Testis (tissue), 3 donors: ENCODE measurements around the gene TAF3. TPM values are rescaled to one million over a fixed set of nuclear protein-coding genes. Genes with fewer than 3 reads are reported as not detected.
A peak's percentile ranks its signal among the peaks of the same experiment; 100 is the strongest.

Source experiments
- DNase-seq: peaks from one replicate; pipeline ENCODE4 v3.0.0-alpha.2; 2019
- H3K27ac ChIP-seq, 2 donors: fragments of 200-600 bp; sonication (generic); one replicate each; pipeline ENCODE4 v1.5.1; 2019
- H3K27me3 ChIP-seq: fragments of 200-600 bp; sonication (generic); one replicate; pipeline ENCODE4 v1.5.1; 2019
- H3K36me3 ChIP-seq: fragments of 200-600 bp; sonication (generic); one replicate; pipeline ENCODE4 v1.5.1; 2017; ENCODE audit warnings: low read depth; ENCODE audit errors: missing control alignments
- H3K4me1 ChIP-seq: fragments of 200-600 bp; sonication (generic); one replicate; pipeline ENCODE4 v1.5.1; 2019
- H3K4me3 ChIP-seq, 2 donors: fragments of 200-600 bp; sonication (generic); one replicate each; pipeline ENCODE4 v1.5.1; 2017 to 2019
- H3K9me3 ChIP-seq: fragments of 200-600 bp; sonication (generic); one replicate; pipeline ENCODE4 v1.5.1; 2017
- CTCF ChIP-seq, 3 experiments: fragments of 450-650 bp in 2 of 3; fragments of 200-600 bp in 1 of 3; sonication (generic) in 1 of 3; IDR thresholded peaks; one replicate each; pipeline ENCODE4 v1.5.1; 2016 to 2019; ENCODE audit warnings: antibody characterized with exemption in 3 of 3, mild to moderate bottlenecking in 2 of 3, moderate library complexity in 1 of 3
- POLR2A ChIP-seq: fragments of 450-650 bp; IDR thresholded peaks from one replicate; pipeline ENCODE4 v1.6.1; 2017; ENCODE audit warnings: antibody characterized with exemption, mild to moderate bottlenecking, moderate library complexity
- WGBS, 2 donors: methylation state at CpG; one replicate each; pipeline ENCODE4 v1.1.5; 2018; 5-methylcytosine and 5-hydroxymethylcytosine counted together
- intact Hi-C: fragments of 100-400 bp; cut with DNase I; formaldehyde crosslinking; loops from one replicate; pipeline ENCODE4 v1.15.1; 2023; ENCODE audit warnings: low total_unique reads
- polyA plus RNA-seq: library from polyadenylated mRNA; stranded (reverse); fragments of 350-450 nt; fragmentation: Illumina TruSeq; extraction: RNeasy Lipid Tissue Mini Kit (QIAGEN cat#74804); gene quantifications from one replicate; pipeline ENCODE4 v1.2.3, GENCODE V29; 2014; ENCODE audit warnings: low read depth, low replicate concordance; ENCODE audit not compliant: insufficient read depth
- total RNA-seq, 2 donors: library from RNA; depleted of rRNA; stranded (reverse); fragments of >200 nt; gene quantifications; one replicate each; pipeline ENCODE4 v1.2.3, GENCODE V29; 2016

The TAF3 gene
- total and polyA plus RNA-seq, 3 donors from 2014 or later = 7.0 to 33.0 (median 32.8) TPM

- Histone ChIP-seq H3K27me3 (no peaks in the 10 kb centered on the region), H3K36me3 (no peaks in the 10 kb centered on the region), H3K4me3 (no peak overlapping the region), H3K9me3 (no peaks in the 10 kb centered on the region), H3K4me1 (no peaks in the 10 kb centered on the region), H3K27ac (no peak overlapping the region)
- intact Hi-C loops = no loop called here
- DNase-seq = no peak
- TF ChIP-seq CTCF (IDR thresholded peaks at IDR 0.05) = no peak
- no peak for TF ChIP-seq POLR2A
- WGBS, 2 donors = 70 to 83% methylated on average over 2 of the region's 2 CpGs
These were observed 18.3 kb downstream of the TAF3 start for GRCh38 chr10:7836571-7836970.

GRCh38 chr10:7846591-7846990 lies 28.3 kb downstream of the TAF3 start:
- TF ChIP-seq CTCF (IDR thresholded peaks at IDR 0.05) = no peak
- no peak for TF ChIP-seq POLR2A
- Histone ChIP-seq H3K9me3 (no peaks in the 10 kb centered on the region), H3K4me3 (no peak overlapping the region), H3K36me3 (no peaks in the 10 kb centered on the region), H3K27ac (no peak overlapping the region), H3K27me3 (no peaks in the 10 kb centered on the region), H3K4me1 (peaks cover 4% of the 10 kb centered on the region)
- intact Hi-C loops = no loop called here
- 60 to 74% methylated on average over 1 of the region's 1 CpG for WGBS, 2 donors
- no peak for DNase-seq

DNA sequence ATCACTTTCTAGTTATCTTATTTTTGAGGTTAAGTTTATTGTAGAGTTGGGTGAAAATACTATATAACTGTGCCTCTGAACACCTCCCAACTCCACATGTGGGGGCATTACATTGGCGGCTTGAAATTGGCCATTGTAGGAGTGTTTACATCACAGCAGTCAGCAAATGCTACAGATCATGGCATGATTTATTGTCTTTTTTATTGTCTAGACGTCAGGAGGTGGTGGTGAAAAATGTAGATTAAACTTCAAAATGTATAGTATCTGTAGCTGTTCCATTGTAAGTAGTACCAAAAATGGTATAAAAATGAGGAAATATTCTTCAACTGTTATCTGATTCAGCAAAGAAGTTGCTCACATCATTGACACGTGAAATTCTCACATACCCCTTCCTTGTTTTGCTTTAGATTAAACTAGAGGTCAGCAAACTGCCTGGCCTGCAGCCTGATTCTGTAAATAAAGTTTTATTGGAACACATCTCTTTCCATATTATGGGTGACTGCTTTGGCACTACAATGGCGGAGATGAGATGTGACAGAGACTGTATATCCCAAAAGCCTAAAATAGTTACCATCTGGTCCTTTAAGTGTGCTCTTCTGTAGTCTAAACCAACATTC lies 35.0 kb downstream of the TAF3 start:
- intact Hi-C loops = no loop called here
- H3K27ac ChIP-seq = no peak overlapping the region
- WGBS, 2 donors = 83 to 89% methylated on average over 4 of the region's 4 CpGs

GRCh38 chr10:7853890-7854289 lies 35.6 kb downstream of the TAF3 start:
- Histone ChIP-seq H3K27ac (no peak overlapping the region), H3K27me3 (no peaks in the 10 kb centered on the region), H3K4me3 (no peak overlapping the region), H3K4me1 (peaks cover 50% of the 10 kb centered on the region), H3K36me3 (no peaks in the 10 kb centered on the region), H3K9me3 (no peaks in the 10 kb centered on the region)
- no peak for DNase-seq
- intact Hi-C loops = no loop called here
- TF ChIP-seq POLR2A = no peak
- TF ChIP-seq CTCF (IDR thresholded peaks at IDR 0.05) = no peak
- WGBS, 2 donors = 92% methylated on average over 3 of the region's 3 CpGs

More for the DNA sequence above, 35.0 kb downstream of the TAF3 start:
- DNase-seq = no peak
- no peak for TF ChIP-seq POLR2A
- TF ChIP-seq CTCF (IDR thresholded peaks at IDR 0.05) = no peak
- Histone ChIP-seq H3K36me3 (no peaks in the 10 kb centered on the region), H3K9me3 (no peaks in the 10 kb centered on the region), H3K4me3 (no peak overlapping the region), H3K4me1 (peaks cover 50% of the 10 kb centered on the region), H3K27me3 (no peaks in the 10 kb centered on the region)

DNA sequence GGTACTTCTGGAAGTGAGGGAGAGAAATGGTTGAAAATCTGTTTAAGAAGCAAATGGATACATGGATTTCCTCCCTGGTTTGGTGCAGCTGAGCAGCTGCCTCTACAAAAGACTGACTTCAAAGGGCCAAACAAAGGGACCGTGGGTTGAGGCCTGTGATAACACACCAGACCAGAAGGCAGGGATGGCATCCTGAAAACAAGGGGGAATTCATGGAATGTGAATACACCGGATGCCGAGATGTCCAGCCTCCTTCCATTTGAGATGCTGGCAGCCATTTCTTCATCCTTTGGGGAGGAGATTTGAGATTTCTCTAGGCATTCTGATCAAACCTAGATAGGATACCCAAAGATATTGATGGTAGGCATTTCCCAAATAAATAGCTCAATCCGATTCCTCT lies 36.9 kb downstream of the TAF3 start:
- Histone ChIP-seq H3K27me3 (no peaks in the 10 kb centered on the region), H3K4me1 (peaks cover 50% of the 10 kb centered on the region), H3K27ac (peak overlapping the region in 1 of 2 donors; percentile 55), H3K9me3 (no peaks in the 10 kb centered on the region), H3K36me3 (no peaks in the 10 kb centered on the region), H3K4me3 (no peak overlapping the region)
- WGBS, 2 donors = 73 to 83% methylated on average over 4 of the region's 4 CpGs
- intact Hi-C loops = no loop called here
- DNase-seq = peak; percentile 59
- TF ChIP-seq POLR2A (no peak), CTCF (IDR thresholded peaks at IDR 0.05) (no peak)
